IMR-90 (cell line): ENCODE measurements around the gene TEDC1. TPM values are rescaled to one million over a fixed set of nuclear protein-coding genes. Genes with fewer than 3 reads are reported as not detected.

ENCODE experiments used
- ATAC-seq: fragments of 200-7000 bp; cut with Tn5 transposase; 2 replicates; pipeline ENCODE4 v1.9.1; 2020; ENCODE audit warnings: low read depth, mild to moderate bottlenecking, moderate library complexity
- BruUV-seq: library from RNA; stranded (reverse); fragments of 400-500 nt; replicated peaks from 2 replicates; lab custom pipeline; 2021; lab: Mats Ljungman, UMichigan
- CTCF ChIA-PET: fragments of 300-600 bp; formaldehyde crosslinking; extraction: SDS; loops from one replicate; lab custom pipeline; 2021; ENCODE audit warnings: antibody characterized with exemption; lab: Yijun Ruan, JAX
- POLR2A ChIA-PET: fragments of 300-600 bp; sonication (Branson Sonifier 250); formaldehyde crosslinking; loops from one replicate; lab custom pipeline; 2022; ENCODE audit warnings: antibody characterized with exemption; ENCODE audit not compliant: unreplicated experiment; lab: Charles Lee
- DNase-seq: peaks from one replicate; pipeline ENCODE4 v3.0.0; 2013
- H2AFZ ChIP-seq: replicated peaks from 2 replicates; pipeline ENCODE3; 2013; ENCODE audit warnings: low read length, mild to moderate bottlenecking; ENCODE audit not compliant: poor library complexity
- H2AK5ac ChIP-seq: 2 replicates; pipeline ENCODE4 v1.6.1; 2013; ENCODE audit warnings: low read depth, low read length, inconsistent platforms
- H2AK9ac ChIP-seq: replicated peaks from 2 replicates; pipeline ENCODE3; 2013; ENCODE audit warnings: mild to moderate bottlenecking, low read depth, low read length, moderate library complexity; ENCODE audit not compliant: poor library complexity
- H2BK120ac ChIP-seq: 2 replicates; pipeline ENCODE4 v1.6.1; 2013; ENCODE audit warnings: low read depth, low read length, inconsistent platforms
- H2BK15ac ChIP-seq: 3 replicates; pipeline ENCODE4 v1.6.1; 2013; ENCODE audit warnings: low read depth, low read length, inconsistent platforms
- H2BK20ac ChIP-seq: 2 replicates; pipeline ENCODE4 v1.6.1; 2013; ENCODE audit warnings: low read depth, mild to moderate bottlenecking, inconsistent platforms, low read length, moderate library complexity
- H2BK5ac ChIP-seq: 2 replicates; pipeline ENCODE4 v1.6.1; 2013; ENCODE audit warnings: mild to moderate bottlenecking, low read depth, low read length, inconsistent platforms; ENCODE audit not compliant: poor library complexity, severe bottlenecking
- H3K14ac ChIP-seq: replicated peaks from 2 replicates; pipeline ENCODE4 v1.6.1; 2013; ENCODE audit warnings: low read depth, low read length, inconsistent platforms
- H3K18ac ChIP-seq: 2 replicates; pipeline ENCODE4 v1.6.1; 2013; ENCODE audit warnings: low read depth, low read length, control low read depth
- H3K23ac ChIP-seq: 2 replicates; pipeline ENCODE4 v1.6.1; 2013; ENCODE audit warnings: low read depth, low read length, inconsistent platforms
- H3K27ac ChIP-seq: 2 replicates; pipeline ENCODE4 v1.5.1; 2013; ENCODE audit warnings: mild to moderate bottlenecking, control low read depth, low read length; ENCODE audit not compliant: insufficient read depth
- H3K27me3 ChIP-seq: 2 replicates; pipeline ENCODE4 v1.6.1; 2013; ENCODE audit warnings: low read length; ENCODE audit not compliant: control insufficient read depth, insufficient read depth
- H3K36me3 ChIP-seq: 2 replicates; pipeline ENCODE4 v1.6.1; 2013; ENCODE audit warnings: low read length, mixed read lengths; ENCODE audit not compliant: control insufficient read depth, insufficient read depth
- H3K4ac ChIP-seq: 2 replicates; pipeline ENCODE4 v1.6.1; 2013; ENCODE audit warnings: low read depth, low read length, inconsistent platforms
- H3K4me1 ChIP-seq: 2 replicates; pipeline ENCODE4 v1.6.1; 2013; ENCODE audit warnings: low read length, mixed read lengths; ENCODE audit not compliant: control insufficient read depth, insufficient read depth
- H3K4me2 ChIP-seq: 2 replicates; pipeline ENCODE4 v1.6.1; 2013; ENCODE audit warnings: low read depth, mild to moderate bottlenecking, control low read depth, low read length, moderate library complexity
- H3K4me3 ChIP-seq: 2 replicates; pipeline ENCODE4 v1.5.1; 2013; ENCODE audit warnings: low read depth, mild to moderate bottlenecking, control low read depth, low read length, moderate library complexity; ENCODE audit not compliant: insufficient read depth
- H3K56ac ChIP-seq: 2 replicates; pipeline ENCODE4 v1.6.1; 2013; ENCODE audit warnings: low read length, inconsistent platforms; ENCODE audit not compliant: insufficient read depth; ENCODE audit errors: extremely low read depth
- H3K79me1 ChIP-seq, 2 experiments: 2 replicates each; pipeline ENCODE4 v1.6.1; 2013; ENCODE audit warnings: low read length in 2 of 2, inconsistent platforms in 1 of 2, low read depth in 1 of 2
- H3K9ac ChIP-seq: 2 replicates; pipeline ENCODE4 v1.6.1; 2013; ENCODE audit warnings: low read depth, low read length, control low read depth
- H3K9me1 ChIP-seq: 2 replicates; pipeline ENCODE4 v1.6.1; 2013; ENCODE audit warnings: low read length, inconsistent platforms; ENCODE audit not compliant: insufficient read depth
- H3K9me3 ChIP-seq: 2 replicates; pipeline ENCODE4 v1.6.1; 2013; ENCODE audit warnings: low read length; ENCODE audit not compliant: control insufficient read depth, insufficient read depth
- H4K20me1 ChIP-seq: 2 replicates; pipeline ENCODE4 v1.6.1; 2013; ENCODE audit warnings: low read length, inconsistent platforms; ENCODE audit not compliant: insufficient read depth
- H4K5ac ChIP-seq: 2 replicates; pipeline ENCODE4 v1.6.1; 2013; ENCODE audit warnings: mild to moderate bottlenecking, low read depth, low read length, control low read depth
- H4K8ac ChIP-seq, 2 experiments: 2 replicates each; pipeline ENCODE4 v1.6.1; 2013; ENCODE audit warnings: low read depth in 2 of 2, low read length in 2 of 2, control low read depth in 1 of 2, inconsistent platforms in 1 of 2
- H4K91ac ChIP-seq: 2 replicates; pipeline ENCODE4 v1.6.1; 2013; ENCODE audit warnings: low read depth, low read length, inconsistent platforms; ENCODE audit not compliant: insufficient read depth
- ELK1 ChIP-seq: fragments of 150-350 bp; IDR thresholded peaks from 2 replicates; pipeline ENCODE4 v1.6.1; 2016; ENCODE audit warnings: low read depth, mild to moderate bottlenecking, low read length, moderate library complexity, borderline replicate concordance
- MAFK ChIP-seq: IDR thresholded peaks from 2 replicates; pipeline ENCODE4 v1.6.1; 2012; ENCODE audit warnings: low read depth, low read length, improper control_type of control experiment
- NFE2L2 ChIP-seq: fragments of 150-350 bp; IDR thresholded peaks from 2 replicates; pipeline ENCODE4 v1.6.1; 2016; ENCODE audit warnings: low read depth, mild to moderate bottlenecking, low read length
- RFX5 ChIP-seq: IDR thresholded peaks from 2 replicates; pipeline ENCODE4 v1.8.0; 2012; ENCODE audit warnings: low read depth, mild to moderate bottlenecking, low read length, moderate library complexity
- WGBS, 2 experiments: methylation state at CpG; one replicate each; pipeline versions ENCODE4 v1.1.5 to v1.1.7; 2013; ENCODE audit warnings: missing lambda C conversion rate in 2 of 2; ENCODE audit not compliant: insufficient read length in 1 of 2; ENCODE audit errors: extremely low coverage in 2 of 2; 5-methylcytosine and 5-hydroxymethylcytosine counted together
- dilution Hi-C: fragments of 300-500 bp; cut with HindIII; formaldehyde crosslinking; loops from one replicate; pipeline ENCODE4 v1.14.3; 2018; ENCODE audit warnings: low sequenced_read_pairs; ENCODE audit not compliant: unreplicated experiment
- in situ Hi-C: fragments of 300-500 bp; cut with MboI; formaldehyde crosslinking; loops from 3 replicates; pipeline ENCODE4 v1.14.3; 2019; ENCODE audit warnings: low sequenced_read_pairs, inconsistent platforms, mixed read lengths
- intact Hi-C: fragments of 100-400 bp; cut with micrococcal nuclease; formaldehyde crosslinking; loops from 2 replicates; pipeline ENCODE4 v1.10.0; 2022
- polyA plus RNA-seq, 3 experiments: library from polyadenylated mRNA; depleted of rRNA; stranded (reverse); fragments of >200 nt; gene quantifications; 2 replicates each; pipeline ENCODE4 v1.2.3, GENCODE V29; 2012; ENCODE audit warnings: low replicate concordance in 1 of 3
- total RNA-seq: library from RNA; depleted of rRNA; stranded (reverse); fragments of >200 nt; gene quantifications from 2 replicates; pipeline ENCODE4 v1.2.3, GENCODE V29; 2012

TEDC1 gene
- total and polyA plus RNA-seq, 2 of the 4 experiments (the other 2 are of a cell fraction): 5.7 to 6.4 TPM

GRCh38 chr14:105505101-105505500 lies 14.1 kb downstream of the TEDC1 start:
- H3K9ac ChIP-seq: no peak overlapping the region
- H2BK5ac ChIP-seq: no peak overlapping the region
- in situ Hi-C loops: no loop called here
- no peak for ATAC-seq
- CTCF ChIA-PET: interaction anchor here (0.5 kb wide), 1 partner anchor 492 kb away, joined by 3 read pairs; no protein-coding TSS in a partner anchor
- no peak overlapping the region for H2BK15ac ChIP-seq
- no TSS peak for BruUV-seq
- H4K91ac ChIP-seq: no peak overlapping the region
- H2AK9ac ChIP-seq: no peak overlapping the region
- no peak overlapping the region for H3K23ac ChIP-seq
- no peaks in the 10 kb centered on the region for H3K36me3 ChIP-seq
- H3K56ac ChIP-seq: no peak overlapping the region
- H3K27ac ChIP-seq: no peak overlapping the region
- peaks cover 9% of the 10 kb centered on the region for H3K27me3 ChIP-seq
- intact Hi-C loops: no loop called here
- H3K4me1 ChIP-seq: no peaks in the 10 kb centered on the region
- no peak overlapping the region for H2AK5ac ChIP-seq
- H4K5ac ChIP-seq: no peak overlapping the region
- no peaks in the 10 kb centered on the region for H3K9me1 ChIP-seq
- dilution Hi-C loops: no loop called here
- H3K4me3 ChIP-seq: no peak overlapping the region
- H3K4me2 ChIP-seq: no peak overlapping the region
- POLR2A ChIA-PET: no interaction called here
- H3K14ac ChIP-seq: no peak overlapping the region
- no peaks in the 10 kb centered on the region for H4K20me1 ChIP-seq
- H2BK120ac ChIP-seq: no peak overlapping the region
- no peak overlapping the region for H4K8ac ChIP-seq
- no peak overlapping the region for H3K18ac ChIP-seq
- no peaks in the 10 kb centered on the region for H3K9me3 ChIP-seq
- H2BK20ac ChIP-seq: no peak overlapping the region
- 84% methylated on average over 9 of the region's 16 CpGs; no CpG with 5 or more reads in 1 of the 2 experiments for WGBS, 2 experiments
- H3K79me1 ChIP-seq: no peaks in the 10 kb centered on the region
- no peak for DNase-seq
- H2AFZ ChIP-seq: no peak overlapping the region
- TF ChIP-seq ELK1: no peak
- TF ChIP-seq NFE2L2: no peak
- TF ChIP-seq RFX5: no peak
- no peak for TF ChIP-seq MAFK
- H3K4ac ChIP-seq: no peak overlapping the region
